ENCODE results near the gene GRIP2. TPM values are rescaled to one million over a fixed set of nuclear protein-coding genes. Genes with fewer than 3 reads are reported as not detected.
A peak's percentile ranks its signal among the peaks of the same experiment; 100 is the strongest.

Gene GRIP2
- polyA plus RNA-seq, 3 donors: not detected

DNA sequence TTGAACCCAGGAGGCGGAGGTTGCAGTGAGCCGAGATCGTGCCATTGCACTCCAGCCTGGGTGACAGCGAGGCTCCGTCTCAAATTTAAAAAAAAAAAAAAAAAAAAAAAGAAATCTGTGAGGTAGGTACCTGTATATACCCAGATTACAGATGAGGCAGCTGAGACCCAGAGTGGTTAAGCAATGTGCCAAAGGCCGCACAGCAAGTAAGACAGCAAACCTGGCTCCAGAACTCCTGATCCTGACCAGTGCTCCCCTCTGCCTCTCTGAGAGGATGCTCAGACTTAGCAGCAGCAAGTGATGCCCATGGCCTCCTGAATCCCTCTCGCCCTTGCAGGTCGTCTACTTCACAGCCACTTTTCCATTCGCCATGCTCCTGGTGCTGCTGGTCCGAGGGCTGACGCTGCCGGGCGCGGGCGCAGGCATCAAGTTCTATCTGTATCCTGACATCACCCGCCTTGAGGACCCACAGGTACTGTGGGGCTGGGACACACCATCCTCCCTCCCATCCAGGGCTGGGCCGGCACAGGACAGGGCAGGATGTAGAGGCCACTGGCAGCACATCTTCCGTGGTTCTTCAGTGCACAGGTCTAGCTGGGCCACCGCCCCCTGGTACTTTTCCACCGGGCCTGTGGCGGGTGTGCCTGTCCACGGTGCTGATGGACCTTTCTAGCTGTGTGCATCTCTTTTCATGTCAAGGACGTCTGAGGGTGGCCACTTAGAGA is 73.8 kb downstream of the GRIP2 start:
- intact Hi-C loops (cut with micrococcal nuclease): loop anchor here in 1 of 2 donors (5.0 kb wide), 1 partner anchor 264 kb away; no protein-coding TSS in a partner anchor
- WGBS (ENCODE audit: insufficient coverage): 97% methylated on average over 18 of the region's 23 CpGs
- Histone ChIP-seq H3K9me3 (replicated peaks in 1 of 2; ENCODE audit: control insufficient read depth in 1 of 2, insufficient read depth in 1 of 2, low read length in 2 of 2) (no peaks in the 10 kb centered on the region), H3K79me2 (ENCODE audit: insufficient read depth, low read length) (no peaks in the 10 kb centered on the region), H3K4me2 (replicated peaks; ENCODE audit: extremely low read depth, low read length, poor library complexity, severe bottlenecking) (no peak overlapping the region), H2AFZ (ENCODE audit: insufficient read depth, low read depth, low read length, poor library complexity, severe bottlenecking) (no peak overlapping the region), H3K9ac (ENCODE audit: insufficient read depth, low read length, poor library complexity, severe bottlenecking) (no peak overlapping the region), H3K27me3 (ENCODE audit: control insufficient read depth in 2 of 2, insufficient read depth in 2 of 2, low read length in 2 of 2) (no peaks in the 10 kb centered on the region), H3K36me3 (replicated peaks in 1 of 2; ENCODE audit: control insufficient read depth in 1 of 2, insufficient read depth in 2 of 2, low read length in 2 of 2) (peaks cover 95 to 100% of the 10 kb centered on the region in 2 donors), H3K27ac (ENCODE audit: low read depth in 1 of 2, low read length in 2 of 2) (peak overlapping the region in 1 of 2 donors; percentile 59), H3K4me3 (replicated peaks in 1 of 3; ENCODE audit: low read depth in 2 of 3, low read length in 3 of 3) (no peak overlapping the region), H3K4me1 (ENCODE audit: control insufficient read depth in 1 of 2, insufficient read depth in 2 of 2, low read length in 2 of 2) (no peaks in the 10 kb centered on the region), H4K20me1 (ENCODE audit: insufficient read depth, low read length) (peaks cover 98% of the 10 kb centered on the region)
- H3K27ac Mint-ChIP-seq: peak overlapping the region in 5 of 7 donors; percentile 45 to 79 (median 63)
- no peak for DNase-seq
- peaks cover 6% of the 10 kb centered on the region for H3K4me1 Mint-ChIP-seq
- peaks cover 0 to 2% (median 0%) of the 10 kb centered on the region in 7 donors for H3K9me3 Mint-ChIP-seq
- H3K36me3 Mint-ChIP-seq: peaks cover 93 to 98% of the 10 kb centered on the region in 2 donors
- no peak overlapping the region for H3K4me3 Mint-ChIP-seq
- no peaks in the 10 kb centered on the region for H3K27me3 Mint-ChIP-seq (ENCODE audit: low read depth in 3 of 3)
- TF ChIP-seq, protein P1, sequence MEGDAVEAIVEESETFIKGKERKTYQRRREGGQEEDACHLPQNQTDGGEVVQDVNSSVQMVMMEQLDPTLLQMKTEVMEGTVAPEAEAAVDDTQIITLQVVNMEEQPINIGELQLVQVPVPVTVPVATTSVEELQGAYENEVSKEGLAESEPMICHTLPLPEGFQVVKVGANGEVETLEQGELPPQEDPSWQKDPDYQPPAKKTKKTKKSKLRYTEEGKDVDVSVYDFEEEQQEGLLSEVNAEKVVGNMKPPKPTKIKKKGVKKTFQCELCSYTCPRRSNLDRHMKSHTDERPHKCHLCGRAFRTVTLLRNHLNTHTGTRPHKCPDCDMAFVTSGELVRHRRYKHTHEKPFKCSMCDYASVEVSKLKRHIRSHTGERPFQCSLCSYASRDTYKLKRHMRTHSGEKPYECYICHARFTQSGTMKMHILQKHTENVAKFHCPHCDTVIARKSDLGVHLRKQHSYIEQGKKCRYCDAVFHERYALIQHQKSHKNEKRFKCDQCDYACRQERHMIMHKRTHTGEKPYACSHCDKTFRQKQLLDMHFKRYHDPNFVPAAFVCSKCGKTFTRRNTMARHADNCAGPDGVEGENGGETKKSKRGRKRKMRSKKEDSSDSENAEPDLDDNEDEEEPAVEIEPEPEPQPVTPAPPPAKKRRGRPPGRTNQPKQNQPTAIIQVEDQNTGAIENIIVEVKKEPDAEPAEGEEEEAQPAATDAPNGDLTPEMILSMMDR (IDR thresholded peaks at IDR 0.05): no peak

DNA sequence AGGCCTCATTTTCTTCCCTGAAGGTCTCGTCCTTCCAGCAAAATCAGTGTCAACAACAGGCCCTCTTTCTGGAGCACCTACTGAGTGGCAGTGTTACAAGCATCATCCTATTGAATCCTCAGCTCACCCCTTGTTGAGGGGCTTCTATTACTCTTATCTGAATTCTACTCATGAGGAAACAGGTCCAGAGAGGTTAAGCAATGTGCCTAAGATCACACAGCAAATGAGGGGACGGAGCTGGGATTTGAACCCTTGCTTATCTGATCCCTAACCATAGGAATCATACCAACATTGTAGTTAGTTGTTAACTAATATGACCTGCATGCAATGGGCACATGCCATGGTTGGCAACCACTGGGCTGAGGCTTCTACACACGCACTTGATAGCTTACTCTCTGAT is 74.7 kb downstream of the GRIP2 start:
- Mint-ChIP-seq H3K4me1 (peaks cover 6% of the 10 kb centered on the region), H3K27me3 (ENCODE audit: low read depth in 3 of 3) (no peaks in the 10 kb centered on the region), H3K27ac (peak overlapping the region in 4 of 7 donors; percentile 9 to 54 (median 42)), H3K9me3 (peaks cover 0 to 2% (median 0%) of the 10 kb centered on the region in 7 donors), H3K36me3 (peaks cover 93 to 98% of the 10 kb centered on the region in 2 donors), H3K4me3 (no peak overlapping the region)
- Histone ChIP-seq H3K27me3 (ENCODE audit: control insufficient read depth in 2 of 2, insufficient read depth in 2 of 2, low read length in 2 of 2) (no peaks in the 10 kb centered on the region), H3K4me3 (replicated peaks in 1 of 3; ENCODE audit: low read depth in 2 of 3, low read length in 3 of 3) (no peak overlapping the region), H3K9ac (ENCODE audit: insufficient read depth, low read length, poor library complexity, severe bottlenecking) (no peak overlapping the region), H4K20me1 (ENCODE audit: insufficient read depth, low read length) (peaks cover 98% of the 10 kb centered on the region), H3K79me2 (ENCODE audit: insufficient read depth, low read length) (no peaks in the 10 kb centered on the region), H3K9me3 (replicated peaks in 1 of 2; ENCODE audit: control insufficient read depth in 1 of 2, insufficient read depth in 1 of 2, low read length in 2 of 2) (no peaks in the 10 kb centered on the region), H3K27ac (ENCODE audit: low read depth in 1 of 2, low read length in 2 of 2) (no peak overlapping the region), H3K4me1 (ENCODE audit: control insufficient read depth in 1 of 2, insufficient read depth in 2 of 2, low read length in 2 of 2) (no peaks in the 10 kb centered on the region), H3K36me3 (replicated peaks in 1 of 2; ENCODE audit: control insufficient read depth in 1 of 2, insufficient read depth in 2 of 2, low read length in 2 of 2) (peaks cover 95 to 100% of the 10 kb centered on the region in 2 donors), H2AFZ (ENCODE audit: insufficient read depth, low read depth, low read length, poor library complexity, severe bottlenecking) (no peak overlapping the region), H3K4me2 (replicated peaks; ENCODE audit: extremely low read depth, low read length, poor library complexity, severe bottlenecking) (no peak overlapping the region)
- no peak for DNase-seq
- whole genome bisulfite sequencing (ENCODE audit: insufficient coverage): 100% methylated on average over 1 of the region's 3 CpGs
- TF ChIP-seq, protein P1 (IDR thresholded peaks at IDR 0.05): no peak
- intact Hi-C loops (cut with micrococcal nuclease): loop anchor here in 1 of 2 donors (5.0 kb wide), 1 partner anchor 263 kb away; no protein-coding TSS in a partner anchor

Data from CD14-positive monocyte (primary cell).